ENCODE results near the gene OGN.

OGN gene

DNA sequence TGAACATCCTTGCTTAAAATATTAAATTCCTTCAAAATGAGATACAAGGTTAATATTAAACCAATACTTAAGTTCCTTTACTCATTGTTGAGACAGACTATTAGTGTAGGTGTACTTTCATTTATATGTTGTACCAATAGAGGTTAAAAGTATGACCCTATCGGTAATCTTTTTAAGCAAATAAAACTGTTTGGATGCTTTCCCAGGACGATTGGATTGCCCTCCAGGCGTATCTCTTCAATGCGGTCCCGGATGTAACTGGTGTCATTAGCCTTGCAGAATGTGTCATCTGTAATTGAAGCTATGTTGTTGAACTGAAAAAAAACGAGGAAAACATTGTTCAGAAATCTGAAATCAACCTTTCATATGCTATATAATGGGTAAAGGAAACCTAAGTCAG lies 18.9 kb downstream of the OGN start:
- no peak overlapping the region for H3K4me2 ChIP-seq (ENCODE audit: low read length)
- H3F3A ChIP-seq (ENCODE audit: control insufficient read depth, insufficient read depth), result no peaks in the 10 kb centered on the region
- H3K27me3 ChIP-seq (ENCODE audit: control insufficient read depth, low read length), result no peaks in the 10 kb centered on the region
- TF ChIP-seq, protein P1, sequence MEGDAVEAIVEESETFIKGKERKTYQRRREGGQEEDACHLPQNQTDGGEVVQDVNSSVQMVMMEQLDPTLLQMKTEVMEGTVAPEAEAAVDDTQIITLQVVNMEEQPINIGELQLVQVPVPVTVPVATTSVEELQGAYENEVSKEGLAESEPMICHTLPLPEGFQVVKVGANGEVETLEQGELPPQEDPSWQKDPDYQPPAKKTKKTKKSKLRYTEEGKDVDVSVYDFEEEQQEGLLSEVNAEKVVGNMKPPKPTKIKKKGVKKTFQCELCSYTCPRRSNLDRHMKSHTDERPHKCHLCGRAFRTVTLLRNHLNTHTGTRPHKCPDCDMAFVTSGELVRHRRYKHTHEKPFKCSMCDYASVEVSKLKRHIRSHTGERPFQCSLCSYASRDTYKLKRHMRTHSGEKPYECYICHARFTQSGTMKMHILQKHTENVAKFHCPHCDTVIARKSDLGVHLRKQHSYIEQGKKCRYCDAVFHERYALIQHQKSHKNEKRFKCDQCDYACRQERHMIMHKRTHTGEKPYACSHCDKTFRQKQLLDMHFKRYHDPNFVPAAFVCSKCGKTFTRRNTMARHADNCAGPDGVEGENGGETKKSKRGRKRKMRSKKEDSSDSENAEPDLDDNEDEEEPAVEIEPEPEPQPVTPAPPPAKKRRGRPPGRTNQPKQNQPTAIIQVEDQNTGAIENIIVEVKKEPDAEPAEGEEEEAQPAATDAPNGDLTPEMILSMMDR (IDR thresholded peaks at IDR 0.05; ENCODE audit: low read depth, low read length, poor library complexity, severe bottlenecking), result no peak
- no peak for TF ChIP-seq EZH2phosphoT487 (IDR thresholded peaks at IDR 0.05; ENCODE audit: borderline replicate concordance, low read length)
- no peaks in the 10 kb centered on the region for H4K20me1 ChIP-seq (ENCODE audit: control insufficient read depth, insufficient read depth, low read depth, low read length)
- no peaks in the 10 kb centered on the region for H3K79me2 ChIP-seq (ENCODE audit: control insufficient read depth, low read length)
- H3K9me2 ChIP-seq (replicated peaks; ENCODE audit: control insufficient read depth, low read length), result no peaks in the 10 kb centered on the region
- H3K9me3 ChIP-seq (ENCODE audit: control insufficient read depth, insufficient read depth, low read length), result no peaks in the 10 kb centered on the region
- no peak overlapping the region for H3K4me3 ChIP-seq (ENCODE audit: low read length)
- H3K4me1 ChIP-seq (ENCODE audit: control insufficient read depth, low read length), result no peaks in the 10 kb centered on the region
- no peak overlapping the region for H3K27ac ChIP-seq (ENCODE audit: low read depth, low read length)
- H3K36me3 ChIP-seq (ENCODE audit: control insufficient read depth, low read length), result 0 out of 2 replicates have a peak, but pooled peaks cover 5% of the 10 kb centered on the region

DNA sequence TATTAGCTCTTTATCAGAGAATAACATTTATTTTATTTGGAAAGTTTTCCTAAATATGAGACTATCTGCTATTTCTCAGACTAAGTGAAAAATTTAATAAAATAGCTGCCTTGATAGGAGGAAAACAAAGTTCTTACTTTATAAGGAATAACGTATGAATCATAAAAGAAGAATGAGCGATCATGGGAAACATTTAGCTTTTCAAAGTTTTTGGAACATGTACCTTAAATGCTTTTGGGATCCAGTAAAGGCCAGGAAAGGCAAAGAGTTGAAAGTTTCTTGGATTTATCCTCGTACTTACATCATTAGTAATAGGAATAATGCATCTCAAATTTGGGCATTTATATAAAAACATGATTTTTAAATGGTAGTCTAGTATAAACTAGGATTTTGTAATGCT lies 19.4 kb downstream of the OGN start:
- Histone ChIP-seq H3K27me3 (ENCODE audit: control insufficient read depth, low read length) (no peaks in the 10 kb centered on the region), H3K9me2 (replicated peaks; ENCODE audit: control insufficient read depth, low read length) (no peaks in the 10 kb centered on the region), H3K79me2 (ENCODE audit: control insufficient read depth, low read length) (no peaks in the 10 kb centered on the region), H3K4me2 (ENCODE audit: low read length) (no peak overlapping the region), H3K27ac (ENCODE audit: low read depth, low read length) (no peak overlapping the region), H3K9me3 (ENCODE audit: control insufficient read depth, insufficient read depth, low read length) (no peaks in the 10 kb centered on the region), H4K20me1 (ENCODE audit: control insufficient read depth, insufficient read depth, low read depth, low read length) (no peaks in the 10 kb centered on the region), H3K4me1 (ENCODE audit: control insufficient read depth, low read length) (no peaks in the 10 kb centered on the region), H3K36me3 (ENCODE audit: control insufficient read depth, low read length) (0 out of 2 replicates have a peak, but pooled peaks cover 5% of the 10 kb centered on the region), H3F3A (ENCODE audit: control insufficient read depth, insufficient read depth) (no peaks in the 10 kb centered on the region), H3K4me3 (ENCODE audit: low read length) (no peak overlapping the region)
- TF ChIP-seq, protein P1 (IDR thresholded peaks at IDR 0.05; ENCODE audit: low read depth, low read length, poor library complexity, severe bottlenecking), result no peak
- TF ChIP-seq EZH2phosphoT487 (IDR thresholded peaks at IDR 0.05; ENCODE audit: borderline replicate concordance, low read length), result no peak

DNA sequence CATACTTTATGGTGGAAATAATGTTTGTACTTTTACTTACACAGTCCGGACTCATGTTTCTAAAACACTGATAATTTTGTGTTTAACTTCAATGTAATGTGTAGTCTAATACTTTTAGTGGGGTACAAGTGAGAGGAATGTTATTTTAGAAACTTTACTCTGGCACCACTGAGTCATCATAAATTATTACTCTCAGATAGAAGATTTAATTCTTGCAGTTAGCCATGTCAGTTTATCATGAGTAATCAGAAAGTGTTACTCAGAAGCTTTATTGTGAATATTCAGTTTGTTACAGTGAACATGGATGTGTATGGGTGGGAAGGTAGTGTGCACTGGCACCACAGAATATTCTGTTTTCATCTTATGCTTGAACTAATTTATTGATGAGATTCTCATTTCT lies 20.0 kb downstream of the OGN start:
- no peaks in the 10 kb centered on the region for H3K79me2 ChIP-seq (ENCODE audit: control insufficient read depth, low read length)
- no peaks in the 10 kb centered on the region for H3K4me1 ChIP-seq (ENCODE audit: control insufficient read depth, low read length)
- H3K36me3 ChIP-seq (ENCODE audit: control insufficient read depth, low read length), result 0 out of 2 replicates have a peak, but pooled peaks cover 5% of the 10 kb centered on the region
- no peaks in the 10 kb centered on the region for H3K9me3 ChIP-seq (ENCODE audit: control insufficient read depth, insufficient read depth, low read length)
- H3K4me3 ChIP-seq (ENCODE audit: low read length), result no peak overlapping the region
- TF ChIP-seq EZH2phosphoT487 (IDR thresholded peaks at IDR 0.05; ENCODE audit: borderline replicate concordance, low read length), result no peak
- TF ChIP-seq, protein P1 (IDR thresholded peaks at IDR 0.05; ENCODE audit: low read depth, low read length, poor library complexity, severe bottlenecking), result no peak
- H3K4me2 ChIP-seq (ENCODE audit: low read length), result no peak overlapping the region
- no peaks in the 10 kb centered on the region for H3K27me3 ChIP-seq (ENCODE audit: control insufficient read depth, low read length)
- H3K9me2 ChIP-seq (replicated peaks; ENCODE audit: control insufficient read depth, low read length), result no peaks in the 10 kb centered on the region
- H3K27ac ChIP-seq (ENCODE audit: low read depth, low read length), result no peak overlapping the region
- no peaks in the 10 kb centered on the region for H4K20me1 ChIP-seq (ENCODE audit: control insufficient read depth, insufficient read depth, low read depth, low read length)
- H3F3A ChIP-seq (ENCODE audit: control insufficient read depth, insufficient read depth), result no peaks in the 10 kb centered on the region

Data from DOHH2 (cell line).